GM23248 (cell line): ENCODE data around the gene HRH3.

Experiments
- EZH2 ChIP-seq: fragments of 200-600 bp; sonication (generic); IDR thresholded peaks from 2 replicates; pipeline ENCODE4 v1.6.1; 2018; ENCODE audit warnings: antibody characterized with exemption, mild to moderate bottlenecking; ENCODE audit not compliant: insufficient read depth, poor library complexity, severe bottlenecking
- EZH2phosphoT487 ChIP-seq: fragments of 200-600 bp; sonication (generic); IDR thresholded peaks from 2 replicates; pipeline ENCODE4 v1.6.1; 2018; ENCODE audit warnings: antibody characterized with exemption, moderate library complexity, mild to moderate bottlenecking, low read depth; ENCODE audit not compliant: insufficient read depth

- TF ChIP-seq EZH2 = no peak
- TF ChIP-seq EZH2phosphoT487 = no peak
Observed at GRCh38 chr20:62231292-62231691, 11.2 kb upstream of the HRH3 start.
